ENCODE measurements around the gene HPGDS. TPM values are rescaled to one million over a fixed set of nuclear protein-coding genes. Genes with fewer than 3 reads are reported as not detected.
"Not testable (repeated sequence)": the region's sequence is repeated elsewhere in the genome, so short reads cannot be mapped to it uniquely, and the experiment has no call there.

The HPGDS gene
- total RNA-seq, 4 donors from 2014 or later: 3.2 to 8.5 (median 3.6) TPM; not detected in 1

DNA sequence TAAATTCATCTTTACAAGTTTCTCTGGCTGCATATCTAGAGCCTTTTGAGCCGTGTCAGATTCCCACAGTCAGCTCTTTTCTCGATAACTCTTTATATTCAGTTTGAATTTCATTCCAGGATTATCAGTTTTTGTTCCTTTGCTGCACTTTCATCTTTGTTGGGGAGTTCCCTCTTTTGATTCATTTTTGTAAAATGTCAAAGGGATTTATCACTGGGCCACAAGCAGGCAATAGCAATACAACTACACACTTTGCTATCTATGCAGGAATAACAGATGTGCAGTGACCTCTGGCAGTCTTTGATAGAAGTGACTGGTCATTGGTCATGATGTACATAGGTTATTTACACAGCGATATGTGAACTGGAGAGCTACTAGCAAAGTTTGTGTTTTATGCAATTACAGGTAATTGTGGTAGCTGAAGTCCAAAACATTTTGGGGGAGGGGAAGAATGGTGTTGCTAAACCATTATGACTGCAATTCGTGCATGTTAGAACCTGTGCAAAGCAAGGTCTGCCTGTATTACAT is 43.8 kb downstream of the HPGDS start:
- Histone ChIP-seq H3K9me3 (no peaks in the 10 kb centered on the region), H3K36me3 (no peaks in the 10 kb centered on the region), H3K27ac (no peak overlapping the region), H3K4me1 (no peaks in the 10 kb centered on the region), H3K27me3 (no peaks in the 10 kb centered on the region), H3K4me3 (no peak overlapping the region)
- intact Hi-C loops (cut with DNase I; ENCODE audit: low total_unique reads): no loop called here
- TF ChIP-seq, protein P1, sequence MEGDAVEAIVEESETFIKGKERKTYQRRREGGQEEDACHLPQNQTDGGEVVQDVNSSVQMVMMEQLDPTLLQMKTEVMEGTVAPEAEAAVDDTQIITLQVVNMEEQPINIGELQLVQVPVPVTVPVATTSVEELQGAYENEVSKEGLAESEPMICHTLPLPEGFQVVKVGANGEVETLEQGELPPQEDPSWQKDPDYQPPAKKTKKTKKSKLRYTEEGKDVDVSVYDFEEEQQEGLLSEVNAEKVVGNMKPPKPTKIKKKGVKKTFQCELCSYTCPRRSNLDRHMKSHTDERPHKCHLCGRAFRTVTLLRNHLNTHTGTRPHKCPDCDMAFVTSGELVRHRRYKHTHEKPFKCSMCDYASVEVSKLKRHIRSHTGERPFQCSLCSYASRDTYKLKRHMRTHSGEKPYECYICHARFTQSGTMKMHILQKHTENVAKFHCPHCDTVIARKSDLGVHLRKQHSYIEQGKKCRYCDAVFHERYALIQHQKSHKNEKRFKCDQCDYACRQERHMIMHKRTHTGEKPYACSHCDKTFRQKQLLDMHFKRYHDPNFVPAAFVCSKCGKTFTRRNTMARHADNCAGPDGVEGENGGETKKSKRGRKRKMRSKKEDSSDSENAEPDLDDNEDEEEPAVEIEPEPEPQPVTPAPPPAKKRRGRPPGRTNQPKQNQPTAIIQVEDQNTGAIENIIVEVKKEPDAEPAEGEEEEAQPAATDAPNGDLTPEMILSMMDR (IDR thresholded peaks at IDR 0.05): no peak
- no peak for TF ChIP-seq POLR2A (IDR thresholded peaks at IDR 0.05)
- no peak for DNase-seq

DNA sequence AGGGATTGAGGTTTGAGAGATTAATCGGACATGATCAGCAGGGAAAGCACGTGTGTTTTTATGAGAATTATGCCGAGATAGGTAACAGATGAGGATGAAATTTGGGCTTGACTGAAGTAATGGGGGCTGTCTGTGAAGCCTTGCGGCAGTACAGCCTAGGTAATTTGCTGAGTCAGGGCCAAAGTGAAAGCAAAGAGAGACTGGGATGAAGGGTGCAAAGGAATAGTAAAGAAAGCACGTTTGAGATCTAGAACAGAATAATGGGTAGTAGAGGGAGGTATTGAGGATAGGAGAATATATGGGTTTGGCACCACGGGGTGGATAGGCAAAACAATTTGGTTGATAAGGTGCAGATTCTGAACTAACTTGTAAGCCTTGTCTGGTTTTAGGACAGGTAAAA is 47.2 kb downstream of the HPGDS start:
- intact Hi-C loops (cut with DNase I; ENCODE audit: low total_unique reads); DNase-seq; H3K36me3 ChIP-seq; H3K9me3 ChIP-seq; H3K27ac ChIP-seq; H3K4me3 ChIP-seq; H3K27me3 ChIP-seq; H3K4me1 ChIP-seq: not testable (repeated sequence)

DNA sequence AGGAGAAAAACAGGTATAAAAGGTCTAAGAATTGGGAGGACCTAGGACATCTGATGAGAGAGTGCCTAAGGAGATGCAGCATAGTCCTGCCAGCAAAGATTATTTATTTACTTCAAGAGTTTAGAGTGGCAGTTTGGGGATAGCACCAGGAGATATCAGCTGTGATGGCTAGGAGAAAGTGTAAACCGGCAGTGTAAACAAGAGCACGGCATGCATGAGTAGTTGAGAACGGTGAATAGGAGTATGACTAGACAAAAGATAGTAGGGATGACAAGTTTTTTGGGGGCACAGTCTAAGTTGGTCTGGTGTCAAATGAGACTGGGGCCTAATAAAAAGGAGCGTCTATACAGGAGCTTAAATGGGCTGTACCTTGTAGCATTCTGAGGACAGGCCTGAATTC is 48.7 kb downstream of the HPGDS start:
- H3K4me3 ChIP-seq; H3K27me3 ChIP-seq; intact Hi-C loops (cut with DNase I; ENCODE audit: low total_unique reads); H3K4me1 ChIP-seq; H3K36me3 ChIP-seq; DNase-seq; H3K27ac ChIP-seq; H3K9me3 ChIP-seq: not testable (repeated sequence)

DNA sequence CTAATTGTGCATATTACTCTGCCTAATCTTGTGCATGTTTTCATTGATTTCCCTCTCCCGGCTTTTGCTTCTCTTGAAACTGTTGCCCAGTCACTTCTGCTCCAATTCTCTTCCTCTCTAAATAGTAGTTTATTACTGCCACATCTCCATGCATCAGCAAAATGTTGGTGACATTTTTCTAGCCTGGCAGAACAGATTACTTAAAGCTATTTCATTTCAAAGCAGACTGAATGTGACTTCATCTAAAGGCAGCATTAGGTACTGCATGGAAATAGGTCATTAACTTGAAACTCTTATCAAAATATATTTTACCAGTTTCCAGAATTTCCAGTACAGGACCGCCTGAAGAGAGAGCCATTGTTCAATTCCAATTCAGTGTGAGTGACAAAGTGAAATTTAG is 52.4 kb downstream of the HPGDS start:
- no peak overlapping the region for H3K27ac ChIP-seq
- H3K4me3 ChIP-seq: no peak overlapping the region
- no peaks in the 10 kb centered on the region for H3K27me3 ChIP-seq
- no peaks in the 10 kb centered on the region for H3K9me3 ChIP-seq
- no peak for TF ChIP-seq POLR2A (IDR thresholded peaks at IDR 0.05)
- TF ChIP-seq, protein P1 (IDR thresholded peaks at IDR 0.05): no peak
- intact Hi-C loops (cut with DNase I; ENCODE audit: low total_unique reads): no loop called here
- H3K36me3 ChIP-seq: no peaks in the 10 kb centered on the region
- no peak for DNase-seq
- H3K4me1 ChIP-seq: no peaks in the 10 kb centered on the region

DNA sequence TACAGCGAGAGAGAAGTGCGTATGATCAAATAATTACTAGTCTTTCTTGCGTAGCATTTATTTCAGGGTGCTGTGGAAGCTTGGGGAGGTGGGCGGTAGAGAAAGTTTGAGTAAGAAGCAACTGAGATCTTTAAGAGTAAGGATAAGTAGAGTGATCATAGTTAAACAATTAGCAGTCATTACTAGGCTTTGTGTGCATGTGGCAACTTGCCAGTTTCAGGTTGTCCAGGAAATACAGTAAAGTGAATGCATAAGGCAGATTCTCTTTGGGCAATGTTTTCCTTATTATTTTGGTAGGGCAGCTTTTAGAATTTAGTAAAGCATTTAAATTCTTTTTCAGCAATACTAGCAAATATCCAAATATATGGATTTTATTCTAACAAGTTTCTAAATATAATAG is 57.0 kb downstream of the HPGDS start:
- Histone ChIP-seq H3K4me1 (no peaks in the 10 kb centered on the region), H3K36me3 (no peaks in the 10 kb centered on the region), H3K27ac (no peak overlapping the region), H3K27me3 (no peaks in the 10 kb centered on the region), H3K9me3 (no peaks in the 10 kb centered on the region), H3K4me3 (no peak overlapping the region)
- intact Hi-C loops (cut with DNase I; ENCODE audit: low total_unique reads): no loop called here
- TF ChIP-seq, protein P1 (IDR thresholded peaks at IDR 0.05): no peak
- TF ChIP-seq POLR2A (IDR thresholded peaks at IDR 0.05): no peak
- DNase-seq: no peak

DNA sequence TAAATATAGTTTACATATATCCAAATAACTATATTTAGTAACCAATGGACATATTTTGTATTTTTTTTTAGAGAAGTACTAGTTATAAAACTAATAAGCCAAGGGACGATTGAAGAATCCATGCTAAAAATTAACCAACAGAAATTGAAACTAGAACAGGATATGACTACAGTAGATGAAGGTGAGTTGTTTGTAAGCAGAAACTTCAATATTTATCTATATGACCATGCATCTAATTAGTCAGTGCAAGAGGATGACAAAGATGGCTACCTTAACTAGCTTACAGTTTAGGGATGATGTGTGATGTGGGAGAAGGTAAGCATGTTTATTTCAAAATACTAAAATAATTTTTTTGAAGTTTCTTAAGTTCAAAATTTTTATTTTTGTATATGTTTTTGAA is 57.7 kb downstream of the HPGDS start:
- H3K27me3 ChIP-seq: no peaks in the 10 kb centered on the region
- intact Hi-C loops (cut with DNase I; ENCODE audit: low total_unique reads): no loop called here
- H3K4me1 ChIP-seq: no peaks in the 10 kb centered on the region
- no peak overlapping the region for H3K27ac ChIP-seq
- DNase-seq: no peak
- TF ChIP-seq POLR2A (IDR thresholded peaks at IDR 0.05): no peak
- TF ChIP-seq, protein P1 (IDR thresholded peaks at IDR 0.05): no peak
- H3K4me3 ChIP-seq: no peak overlapping the region
- H3K9me3 ChIP-seq: no peaks in the 10 kb centered on the region
- H3K36me3 ChIP-seq: no peaks in the 10 kb centered on the region
